ENCODE measurements around the gene CDKN1C.

- TF ChIP-seq, protein P1, sequence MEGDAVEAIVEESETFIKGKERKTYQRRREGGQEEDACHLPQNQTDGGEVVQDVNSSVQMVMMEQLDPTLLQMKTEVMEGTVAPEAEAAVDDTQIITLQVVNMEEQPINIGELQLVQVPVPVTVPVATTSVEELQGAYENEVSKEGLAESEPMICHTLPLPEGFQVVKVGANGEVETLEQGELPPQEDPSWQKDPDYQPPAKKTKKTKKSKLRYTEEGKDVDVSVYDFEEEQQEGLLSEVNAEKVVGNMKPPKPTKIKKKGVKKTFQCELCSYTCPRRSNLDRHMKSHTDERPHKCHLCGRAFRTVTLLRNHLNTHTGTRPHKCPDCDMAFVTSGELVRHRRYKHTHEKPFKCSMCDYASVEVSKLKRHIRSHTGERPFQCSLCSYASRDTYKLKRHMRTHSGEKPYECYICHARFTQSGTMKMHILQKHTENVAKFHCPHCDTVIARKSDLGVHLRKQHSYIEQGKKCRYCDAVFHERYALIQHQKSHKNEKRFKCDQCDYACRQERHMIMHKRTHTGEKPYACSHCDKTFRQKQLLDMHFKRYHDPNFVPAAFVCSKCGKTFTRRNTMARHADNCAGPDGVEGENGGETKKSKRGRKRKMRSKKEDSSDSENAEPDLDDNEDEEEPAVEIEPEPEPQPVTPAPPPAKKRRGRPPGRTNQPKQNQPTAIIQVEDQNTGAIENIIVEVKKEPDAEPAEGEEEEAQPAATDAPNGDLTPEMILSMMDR (IDR thresholded peaks at IDR 0.05; ENCODE audit: insufficient read depth, low read length, poor library complexity, severe bottlenecking): no peak
- no peak for TF ChIP-seq EZH2phosphoT487 (conservative IDR thresholded peaks at IDR 0.05; ENCODE audit: low read length)
Observed at GRCh38 chr11:2860636-2861035, 24.9 kb downstream of the CDKN1C start.
